ENCODE results near the gene ZCWPW1. TPM values are rescaled to one million over a fixed set of nuclear protein-coding genes. Genes with fewer than 3 reads are reported as not detected.

The ZCWPW1 gene
- total and polyA plus RNA-seq, 3 donors from 2014 or later, result 83.5 to 145 (median 96.5) TPM

- WGBS, 2 donors, result 30 to 54% methylated on average over 7 to 9 of the region's 12 CpGs
- Histone ChIP-seq H3K36me3 (ENCODE audit: low read depth, missing control alignments) (no peaks in the 10 kb centered on the region), H3K4me3 (no peak within 1 kb of the TSS), H3K4me1 (peaks cover 21% of the 10 kb centered on the region), H3K27ac (peak within 1 kb of the TSS; percentile 78 to 79), H3K9me3 (no peaks in the 10 kb centered on the region), H3K27me3 (no peaks in the 10 kb centered on the region)
- DNase-seq, result no peak
- intact Hi-C loops (cut with DNase I; ENCODE audit: low total_unique reads), result no loop called here
- TF ChIP-seq CTCF (IDR thresholded peaks at IDR 0.05), result no peak
- no peak for TF ChIP-seq POLR2A (IDR thresholded peaks at IDR 0.05)
Observed at GRCh38 chr7:100373261-100373831, 55.2 kb downstream of the ZCWPW1 start, which contains the start of gene PILRA. Gene PILRA, plus strand, starts transcription at chr7:100373487. Its CDS starts 170 bp downstream, at chr7:100373657.

- no peak for DNase-seq
- peaks cover 21% of the 10 kb centered on the region for H3K4me1 ChIP-seq
- H3K27me3 ChIP-seq, result no peaks in the 10 kb centered on the region
- H3K36me3 ChIP-seq (ENCODE audit: low read depth, missing control alignments), result no peaks in the 10 kb centered on the region
- H3K27ac ChIP-seq, result peak overlapping the region; percentile 78 to 79
- no peak for TF ChIP-seq CTCF (IDR thresholded peaks at IDR 0.05)
- TF ChIP-seq POLR2A (IDR thresholded peaks at IDR 0.05), result no peak
- no peak overlapping the region for H3K4me3 ChIP-seq
- 75% methylated on average over 6 of the region's 6 CpGs; no CpG with 5 or more reads in 1 of the 2 donors for WGBS, 2 donors
- intact Hi-C loops (cut with DNase I; ENCODE audit: low total_unique reads), result no loop called here
- no peaks in the 10 kb centered on the region for H3K9me3 ChIP-seq
Observed at GRCh38 chr7:100372694-100373093, 55.8 kb downstream of the ZCWPW1 start.

- peak overlapping the region; percentile 34 to 78 for H3K27ac ChIP-seq
- WGBS, 2 donors, result 77 to 100% methylated on average over 2 to 8 of the region's 8 CpGs
Observed at GRCh38 chr7:100372256-100372655, 56.2 kb downstream of the ZCWPW1 start.

GRCh38 chr7:100371561-100372171 lies 56.8 kb downstream of the ZCWPW1 start:
- intact Hi-C loops (cut with DNase I; ENCODE audit: low total_unique reads), result no loop called here
- H3K36me3 ChIP-seq (ENCODE audit: low read depth, missing control alignments), result no peaks in the 10 kb centered on the region
- H3K27me3 ChIP-seq, result no peaks in the 10 kb centered on the region
- no peak overlapping the region for H3K4me3 ChIP-seq
- peaks cover 21% of the 10 kb centered on the region for H3K4me1 ChIP-seq
- WGBS, 2 donors, result 82 to 85% methylated on average over 7 of the region's 7 CpGs
- no peak for TF ChIP-seq POLR2A (IDR thresholded peaks at IDR 0.05)
- TF ChIP-seq CTCF (IDR thresholded peaks at IDR 0.05), result no peak
- no peak for DNase-seq
- H3K27ac ChIP-seq, result peak overlapping the region; percentile 34 to 78
- H3K9me3 ChIP-seq, result no peaks in the 10 kb centered on the region

More at GRCh38 chr7:100372256-100372655, 56.2 kb downstream of the ZCWPW1 start:
- intact Hi-C loops (cut with DNase I; ENCODE audit: low total_unique reads), result no loop called here
- Histone ChIP-seq H3K36me3 (ENCODE audit: low read depth, missing control alignments) (no peaks in the 10 kb centered on the region), H3K4me1 (peaks cover 21% of the 10 kb centered on the region), H3K27me3 (no peaks in the 10 kb centered on the region), H3K4me3 (no peak overlapping the region), H3K9me3 (no peaks in the 10 kb centered on the region)
- no peak for DNase-seq
- no peak for TF ChIP-seq POLR2A (IDR thresholded peaks at IDR 0.05)
- TF ChIP-seq CTCF (IDR thresholded peaks at IDR 0.05), result no peak

Measured in testis (tissue), 3 donors.